ENCODE measurements around the gene ARL15.

DNA sequence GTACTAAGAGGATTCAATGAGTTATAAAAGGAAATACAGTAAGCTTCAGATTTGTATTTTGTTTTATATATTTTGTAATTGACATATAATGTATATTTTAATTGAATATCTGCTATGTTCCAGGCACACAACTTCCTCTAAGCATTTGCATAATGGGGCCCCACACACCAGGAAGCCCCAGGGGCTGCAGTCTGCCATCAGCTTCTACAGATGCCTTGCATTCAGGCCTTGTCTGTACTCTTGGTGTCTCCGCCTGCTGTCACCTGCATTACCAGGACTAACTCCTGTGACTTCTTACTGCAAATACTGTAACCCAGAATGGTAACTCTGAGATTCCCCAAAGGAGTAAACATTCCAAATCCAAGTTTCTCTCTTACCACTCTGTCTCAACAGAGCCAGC lies 20.6 kb downstream of the ARL15 start:
- TF ChIP-seq, protein P1, sequence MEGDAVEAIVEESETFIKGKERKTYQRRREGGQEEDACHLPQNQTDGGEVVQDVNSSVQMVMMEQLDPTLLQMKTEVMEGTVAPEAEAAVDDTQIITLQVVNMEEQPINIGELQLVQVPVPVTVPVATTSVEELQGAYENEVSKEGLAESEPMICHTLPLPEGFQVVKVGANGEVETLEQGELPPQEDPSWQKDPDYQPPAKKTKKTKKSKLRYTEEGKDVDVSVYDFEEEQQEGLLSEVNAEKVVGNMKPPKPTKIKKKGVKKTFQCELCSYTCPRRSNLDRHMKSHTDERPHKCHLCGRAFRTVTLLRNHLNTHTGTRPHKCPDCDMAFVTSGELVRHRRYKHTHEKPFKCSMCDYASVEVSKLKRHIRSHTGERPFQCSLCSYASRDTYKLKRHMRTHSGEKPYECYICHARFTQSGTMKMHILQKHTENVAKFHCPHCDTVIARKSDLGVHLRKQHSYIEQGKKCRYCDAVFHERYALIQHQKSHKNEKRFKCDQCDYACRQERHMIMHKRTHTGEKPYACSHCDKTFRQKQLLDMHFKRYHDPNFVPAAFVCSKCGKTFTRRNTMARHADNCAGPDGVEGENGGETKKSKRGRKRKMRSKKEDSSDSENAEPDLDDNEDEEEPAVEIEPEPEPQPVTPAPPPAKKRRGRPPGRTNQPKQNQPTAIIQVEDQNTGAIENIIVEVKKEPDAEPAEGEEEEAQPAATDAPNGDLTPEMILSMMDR (IDR thresholded peaks at IDR 0.05), result no peak
- no peak for TF ChIP-seq POLR2A (IDR thresholded peaks at IDR 0.05)

Measured in esophagus squamous epithelium (tissue), 4 donors.